Fibroblast of mammary gland (primary cell): ENCODE data around the gene PATE2.

Experiments
- DNase-seq: peaks from one replicate; pipeline ENCODE4 v3.0.0-alpha.2; 2010; ENCODE audit warnings: low read depth
- H3K4me3 ChIP-seq: 2 replicates; pipeline ENCODE4 v1.5.1; 2011; ENCODE audit warnings: low read depth, mild to moderate bottlenecking, low read length, moderate library complexity; ENCODE audit not compliant: control insufficient read depth
- TF ChIP-seq, protein P1 (sequence below): conservative IDR thresholded peaks from 2 replicates; pipeline ENCODE4 v1.5.1; 2011; ENCODE audit warnings: low read depth, low read length, inconsistent platforms; ENCODE audit not compliant: control insufficient read depth, insufficient read depth

Gene PATE2

DNA sequence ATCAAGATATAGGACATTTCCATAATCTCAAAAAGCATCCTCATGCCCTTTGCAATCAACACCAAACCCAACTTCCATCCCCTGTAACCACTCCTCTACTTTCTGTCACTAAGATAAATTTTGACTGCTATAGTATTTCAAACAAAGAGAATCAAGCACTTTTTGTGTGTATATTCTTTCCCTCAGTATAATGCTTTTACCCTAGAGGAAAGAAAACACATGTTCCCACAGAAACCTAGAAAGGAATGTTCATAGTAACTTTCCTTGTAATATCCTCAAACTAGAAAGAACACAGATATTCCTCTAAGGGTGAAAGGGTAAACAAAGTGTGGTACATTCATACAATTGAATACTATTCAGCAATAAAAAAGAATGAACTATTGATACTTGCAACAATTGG is 38.0 kb downstream of the PATE2 start:
- TF ChIP-seq, protein P1, sequence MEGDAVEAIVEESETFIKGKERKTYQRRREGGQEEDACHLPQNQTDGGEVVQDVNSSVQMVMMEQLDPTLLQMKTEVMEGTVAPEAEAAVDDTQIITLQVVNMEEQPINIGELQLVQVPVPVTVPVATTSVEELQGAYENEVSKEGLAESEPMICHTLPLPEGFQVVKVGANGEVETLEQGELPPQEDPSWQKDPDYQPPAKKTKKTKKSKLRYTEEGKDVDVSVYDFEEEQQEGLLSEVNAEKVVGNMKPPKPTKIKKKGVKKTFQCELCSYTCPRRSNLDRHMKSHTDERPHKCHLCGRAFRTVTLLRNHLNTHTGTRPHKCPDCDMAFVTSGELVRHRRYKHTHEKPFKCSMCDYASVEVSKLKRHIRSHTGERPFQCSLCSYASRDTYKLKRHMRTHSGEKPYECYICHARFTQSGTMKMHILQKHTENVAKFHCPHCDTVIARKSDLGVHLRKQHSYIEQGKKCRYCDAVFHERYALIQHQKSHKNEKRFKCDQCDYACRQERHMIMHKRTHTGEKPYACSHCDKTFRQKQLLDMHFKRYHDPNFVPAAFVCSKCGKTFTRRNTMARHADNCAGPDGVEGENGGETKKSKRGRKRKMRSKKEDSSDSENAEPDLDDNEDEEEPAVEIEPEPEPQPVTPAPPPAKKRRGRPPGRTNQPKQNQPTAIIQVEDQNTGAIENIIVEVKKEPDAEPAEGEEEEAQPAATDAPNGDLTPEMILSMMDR: no peak
- H3K4me3 ChIP-seq: no peak overlapping the region
- DNase-seq: no peak

DNA sequence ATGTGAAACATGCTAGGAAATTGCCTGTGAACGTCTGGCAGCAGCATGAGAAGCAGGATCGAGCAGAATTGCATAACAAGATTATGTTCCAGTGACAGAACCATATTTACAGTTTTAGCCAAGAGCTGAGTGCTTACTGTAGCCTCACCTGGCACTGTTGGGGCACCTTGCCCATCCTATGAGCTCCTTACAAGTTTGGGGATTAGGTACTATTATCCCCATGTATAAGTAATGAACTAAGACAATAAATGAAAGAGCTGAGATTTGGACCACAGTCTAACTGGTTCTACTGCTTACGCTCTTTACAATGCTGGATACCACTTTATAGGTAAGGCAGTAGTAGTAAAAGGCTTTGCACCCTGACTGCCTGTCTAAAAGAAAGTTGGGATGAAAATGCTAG is 49.7 kb downstream of the PATE2 start:
- DNase-seq: no peak
- TF ChIP-seq, protein P1: no peak
- H3K4me3 ChIP-seq: no peak overlapping the region
